Large intestine (tissue), 3 donors: ENCODE data around the gene OR5K3. TPM values are rescaled to one million over a fixed set of nuclear protein-coding genes. Genes with fewer than 3 reads are reported as not detected.

Experiments
- DNase-seq, 2 donors: peaks; one replicate each; pipeline versions ENCODE4 v3.0.0 to v3.0.0-alpha.2; 2013
- H3K27ac ChIP-seq: one replicate; pipeline ENCODE4 v1.5.1; 2013; ENCODE audit warnings: low read length
- H3K27me3 ChIP-seq: 2 replicates; pipeline ENCODE4 v1.6.1; 2013; ENCODE audit warnings: low read length; ENCODE audit not compliant: control insufficient read depth, insufficient read depth
- H3K36me3 ChIP-seq: 2 replicates; pipeline ENCODE4 v1.6.1; 2013; ENCODE audit warnings: low read length; ENCODE audit not compliant: control insufficient read depth, insufficient read depth
- H3K4me1 ChIP-seq: one replicate; pipeline ENCODE4 v1.6.1; 2013; ENCODE audit warnings: low read length; ENCODE audit not compliant: control insufficient read depth, insufficient read depth
- H3K4me3 ChIP-seq: one replicate; pipeline ENCODE4 v1.5.1; 2013; ENCODE audit warnings: low read length
- H3K9me3 ChIP-seq: one replicate; pipeline ENCODE4 v1.6.1; 2013; ENCODE audit warnings: mild to moderate bottlenecking, low read depth, low read length, moderate library complexity; ENCODE audit not compliant: control insufficient read depth
- WGBS: methylation state at CpG from one replicate; pipeline ENCODE4 v1.1.5; 2013; ENCODE audit warnings: low lambda C conversion rate; ENCODE audit not compliant: insufficient coverage; 5-methylcytosine and 5-hydroxymethylcytosine counted together
- polyA plus RNA-seq: library from polyadenylated mRNA; unstranded; fragments of 120-200 nt; gene quantifications from one replicate; pipeline ENCODE4 v1.2.1, GENCODE V29; 2013

Gene OR5K3
- polyA plus RNA-seq, 1 donor, result not detected

DNA sequence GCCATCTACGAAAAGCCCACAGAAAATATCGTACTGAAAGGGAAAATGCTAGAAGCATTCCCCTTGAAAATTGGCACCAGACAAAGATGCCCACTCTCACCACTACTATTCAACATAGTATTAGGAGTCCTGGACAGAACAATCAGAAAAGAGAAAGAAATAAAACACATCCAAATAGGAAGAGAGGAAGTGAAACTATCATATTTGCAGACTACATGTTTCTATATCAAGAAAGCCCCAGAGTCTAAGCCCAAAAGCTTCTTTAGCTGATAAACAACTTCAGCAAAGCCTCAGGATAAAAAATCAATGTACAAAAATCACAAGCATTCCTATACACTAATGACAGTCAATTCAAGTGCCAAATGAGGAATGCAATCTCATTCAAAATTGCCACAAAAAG lies 15.6 kb downstream of the OR5K3 start:
- Histone ChIP-seq H3K4me1 (no peaks in the 10 kb centered on the region), H3K27ac (no peak overlapping the region), H3K27me3 (no peaks in the 10 kb centered on the region), H3K4me3 (no peak overlapping the region), H3K36me3 (no peaks in the 10 kb centered on the region), H3K9me3 (peaks cover 7% of the 10 kb centered on the region)
- DNase-seq, result no peak
- 79% methylated on average over 2 of the region's 2 CpGs for WGBS

DNA sequence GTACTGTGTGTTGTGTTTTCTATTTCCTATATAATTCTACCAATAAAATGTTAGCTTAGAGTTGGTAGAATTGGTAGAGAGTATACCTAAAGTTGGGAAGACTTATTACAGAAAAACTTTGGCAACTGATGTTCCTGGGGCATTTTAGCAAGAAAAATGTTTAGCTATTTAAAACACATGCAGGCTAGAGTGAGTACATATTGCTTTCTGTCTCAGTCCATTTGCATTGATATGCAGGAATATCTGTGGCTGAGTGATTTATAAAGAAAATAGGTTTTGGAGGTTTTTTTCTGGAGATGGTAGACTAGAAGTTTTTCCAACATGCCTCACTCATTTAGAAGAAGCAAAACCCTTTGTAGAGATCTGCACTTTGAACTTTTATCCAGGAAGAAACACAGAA lies 42.1 kb downstream of the OR5K3 start:
- Histone ChIP-seq H3K9me3 (peaks cover 8% of the 10 kb centered on the region), H3K27ac (no peak overlapping the region), H3K4me3 (no peak overlapping the region), H3K27me3 (no peaks in the 10 kb centered on the region), H3K36me3 (no peaks in the 10 kb centered on the region), H3K4me1 (no peaks in the 10 kb centered on the region)
- no peak for DNase-seq

DNA sequence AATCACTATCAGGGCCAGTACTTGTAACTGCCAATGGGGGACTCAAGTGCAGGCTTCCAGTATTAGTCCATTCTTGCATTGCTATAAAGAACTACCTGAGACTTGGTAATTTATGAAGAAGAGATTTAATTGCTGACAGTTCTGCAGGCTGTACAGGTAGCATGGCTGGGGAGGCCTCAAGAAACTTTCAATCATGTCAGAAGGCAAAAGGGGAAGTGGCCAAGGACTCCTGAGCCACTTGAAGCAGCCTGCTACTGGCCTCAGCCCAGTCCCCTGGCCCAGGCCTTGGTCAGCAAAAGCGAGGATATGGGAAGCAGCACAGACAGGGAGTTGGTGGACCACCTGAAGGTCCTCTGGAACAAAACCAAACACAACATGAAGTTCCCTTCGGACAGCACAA lies 43.3 kb downstream of the OR5K3 start:
- WGBS, result no CpG with 5 or more reads among the region's 2 CpGs
- H3K27ac ChIP-seq, result no peak overlapping the region
- H3K4me1 ChIP-seq, result no peaks in the 10 kb centered on the region

DNA sequence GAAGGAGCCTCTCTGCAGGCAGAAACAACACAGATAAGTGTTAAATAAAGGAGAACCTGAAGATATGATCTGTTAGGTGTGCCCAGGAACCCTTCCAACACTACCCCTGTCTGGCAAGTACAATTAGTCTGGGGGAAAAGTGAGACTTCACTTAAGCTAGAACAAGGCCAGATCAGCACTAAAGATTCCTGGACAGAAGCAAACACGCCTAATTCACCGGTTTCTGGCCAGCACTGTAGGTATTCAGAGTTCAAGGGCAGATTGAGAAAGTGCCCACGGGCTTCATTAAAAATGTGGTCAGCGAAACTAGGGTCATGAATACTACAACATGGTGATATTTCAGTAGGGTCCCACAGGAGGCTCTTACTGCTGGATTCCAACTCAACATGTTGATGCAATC lies 43.9 kb downstream of the OR5K3 start:
- no peak overlapping the region for H3K4me3 ChIP-seq
- no peak for DNase-seq
- no peaks in the 10 kb centered on the region for H3K36me3 ChIP-seq
- no CpG with 5 or more reads among the region's 4 CpGs for WGBS
- H3K27me3 ChIP-seq, result no peaks in the 10 kb centered on the region
- H3K9me3 ChIP-seq, result peaks cover under 1% of the 10 kb centered on the region
- H3K27ac ChIP-seq, result no peak overlapping the region
- no peaks in the 10 kb centered on the region for H3K4me1 ChIP-seq

More for the DNA sequence above, 43.3 kb downstream of the OR5K3 start:
- Histone ChIP-seq H3K9me3 (peaks cover 7% of the 10 kb centered on the region), H3K4me3 (no peak overlapping the region), H3K27me3 (no peaks in the 10 kb centered on the region), H3K36me3 (no peaks in the 10 kb centered on the region)
- DNase-seq, result no peak

DNA sequence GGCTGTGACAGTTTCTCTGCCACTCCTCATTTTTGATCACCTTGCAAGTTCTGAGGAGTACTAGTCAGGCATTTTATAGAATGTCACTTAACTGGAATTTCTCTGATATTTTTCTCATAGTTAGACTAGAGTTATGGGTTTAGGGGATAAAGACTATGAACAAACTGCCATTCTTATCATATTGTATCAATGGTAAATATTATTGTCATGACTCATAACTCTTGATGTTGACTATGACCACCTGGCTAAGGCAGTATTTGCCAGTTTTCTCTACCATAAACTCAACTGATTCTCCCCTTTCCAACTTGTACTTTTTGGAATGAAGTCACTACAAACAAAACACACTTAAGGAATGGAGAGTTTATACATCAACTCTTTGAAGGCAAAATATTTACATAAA lies 49.8 kb downstream of the OR5K3 start:
- H3K36me3 ChIP-seq, result no peaks in the 10 kb centered on the region
- no peaks in the 10 kb centered on the region for H3K4me1 ChIP-seq
- DNase-seq, result no peak

More for the DNA sequence above, 49.8 kb downstream of the OR5K3 start:
- no peaks in the 10 kb centered on the region for H3K27me3 ChIP-seq
- H3K4me3 ChIP-seq, result no peak overlapping the region
- H3K9me3 ChIP-seq, result no peaks in the 10 kb centered on the region
- H3K27ac ChIP-seq, result no peak overlapping the region

Other genes with a start within 250 kb of the OR5K3 start
- gene OR5H14, start 243.2 kb upstream of the OR5K3 start, polyA plus RNA-seq, result not detected
- gene OR5H15, start 224.0 kb upstream of the OR5K3 start, polyA plus RNA-seq, result not detected
- not detected for gene OR5H6, start 126.4 kb upstream of the OR5K3 start, polyA plus RNA-seq
- not detected for gene OR5H2, start 108.2 kb upstream of the OR5K3 start, polyA plus RNA-seq
- not detected for gene OR5K4, start 36.8 kb upstream of the OR5K3 start, polyA plus RNA-seq
- 0.03 TPM for gene OR5K1, start 72.5 kb downstream of the OR5K3 start, polyA plus RNA-seq
- 0.40 TPM for gene OR5K2, start 107.0 kb downstream of the OR5K3 start, polyA plus RNA-seq
- gene CLDND1, start 132.2 kb downstream of the OR5K3 start, polyA plus RNA-seq, result 111 TPM
- 0.24 TPM for gene GPR15, start 141.3 kb downstream of the OR5K3 start, polyA plus RNA-seq
- 31.7 TPM for gene CPOX, start 202.9 kb downstream of the OR5K3 start, polyA plus RNA-seq